Upper lobe of left lung (tissue), 4 donors: ENCODE measurements around the gene PACSIN3.

Experiments
- POLR2A ChIP-seq, 4 donors: fragments of 450-650 bp; IDR thresholded peaks; one replicate each; pipeline ENCODE4 v1.5.1; 2016 to 2017; ENCODE audit warnings: antibody characterized with exemption in 4 of 4, mild to moderate bottlenecking in 2 of 4
- POLR2AphosphoS5 ChIP-seq, 2 donors: sonication (generic); formaldehyde crosslinking; IDR thresholded peaks; one replicate each; pipeline ENCODE4 v1.5.1; 2017; ENCODE audit warnings: antibody characterized with exemption in 2 of 2
- TF ChIP-seq, protein P1 (sequence below), 6 experiments: fragments of 450-650 bp in 4 of 6; fragments of 200-600 bp in 2 of 6; sonication (generic) in 2 of 6; IDR thresholded peaks; one replicate each; pipeline ENCODE4 v1.5.1; 2016 to 2019; ENCODE audit warnings: antibody characterized with exemption in 6 of 6

DNA sequence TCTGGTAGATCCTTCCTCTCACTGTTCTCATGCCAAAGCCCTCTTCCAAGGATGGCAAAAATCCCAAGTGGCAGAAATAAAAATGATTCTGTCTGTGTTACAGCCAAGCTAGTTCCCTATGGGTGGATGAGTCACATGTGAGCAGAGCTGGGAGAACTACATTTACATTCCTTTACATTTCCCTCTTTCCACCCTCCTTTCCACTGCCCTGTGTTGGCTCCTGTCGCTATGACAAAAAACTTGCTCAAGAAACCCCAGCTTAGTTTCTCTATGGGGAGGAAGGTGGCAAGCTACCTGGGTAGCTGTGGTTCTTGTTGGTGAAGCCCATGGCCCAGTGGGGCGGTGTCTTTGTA, 18.4 kb upstream of the PACSIN3 start:
- TF ChIP-seq POLR2A (IDR thresholded peaks at IDR 0.05) (no peak), POLR2AphosphoS5 (IDR thresholded peaks at IDR 0.05) (no peak)
- TF ChIP-seq, protein P1, sequence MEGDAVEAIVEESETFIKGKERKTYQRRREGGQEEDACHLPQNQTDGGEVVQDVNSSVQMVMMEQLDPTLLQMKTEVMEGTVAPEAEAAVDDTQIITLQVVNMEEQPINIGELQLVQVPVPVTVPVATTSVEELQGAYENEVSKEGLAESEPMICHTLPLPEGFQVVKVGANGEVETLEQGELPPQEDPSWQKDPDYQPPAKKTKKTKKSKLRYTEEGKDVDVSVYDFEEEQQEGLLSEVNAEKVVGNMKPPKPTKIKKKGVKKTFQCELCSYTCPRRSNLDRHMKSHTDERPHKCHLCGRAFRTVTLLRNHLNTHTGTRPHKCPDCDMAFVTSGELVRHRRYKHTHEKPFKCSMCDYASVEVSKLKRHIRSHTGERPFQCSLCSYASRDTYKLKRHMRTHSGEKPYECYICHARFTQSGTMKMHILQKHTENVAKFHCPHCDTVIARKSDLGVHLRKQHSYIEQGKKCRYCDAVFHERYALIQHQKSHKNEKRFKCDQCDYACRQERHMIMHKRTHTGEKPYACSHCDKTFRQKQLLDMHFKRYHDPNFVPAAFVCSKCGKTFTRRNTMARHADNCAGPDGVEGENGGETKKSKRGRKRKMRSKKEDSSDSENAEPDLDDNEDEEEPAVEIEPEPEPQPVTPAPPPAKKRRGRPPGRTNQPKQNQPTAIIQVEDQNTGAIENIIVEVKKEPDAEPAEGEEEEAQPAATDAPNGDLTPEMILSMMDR (IDR thresholded peaks at IDR 0.05): no peak
